Measurements from ENCODE around the gene TENT4A.

DNA sequence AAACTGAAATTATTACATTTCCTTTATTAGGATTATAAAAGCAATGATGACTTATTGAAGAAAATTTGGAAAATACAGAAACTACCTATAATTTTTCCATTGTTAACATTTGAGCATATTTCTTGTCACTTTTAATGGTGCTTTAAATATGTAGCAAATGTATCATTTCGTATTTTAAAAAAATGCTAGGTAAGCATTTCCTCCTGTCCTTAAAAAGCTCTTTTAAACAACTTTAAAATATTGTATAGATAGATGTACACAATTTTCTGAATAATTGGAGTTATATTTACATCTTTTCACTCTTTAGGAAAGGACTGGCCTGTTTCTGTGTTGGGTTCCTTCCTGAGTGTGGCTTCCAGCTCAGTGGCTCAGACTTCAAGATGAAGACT is 15.6 kb downstream of the TENT4A start:
- TF ChIP-seq CTCF (IDR thresholded peaks at IDR 0.05) = no peak
- TF ChIP-seq POLR2AphosphoS5 (IDR thresholded peaks at IDR 0.05) = no peak
- TF ChIP-seq EP300 (IDR thresholded peaks at IDR 0.05) = no peak
- TF ChIP-seq POLR2A (IDR thresholded peaks at IDR 0.05) = no peak

Measured in upper lobe of left lung (tissue), 4 donors.